Pancreas (tissue), 10 donors: Measurements from ENCODE around the gene PPFIA2. TPM values are rescaled to one million over a fixed set of nuclear protein-coding genes. Genes with fewer than 3 reads are reported as not detected.
A peak's percentile ranks its signal among the peaks of the same experiment; 100 is the strongest.

ENCODE experiments used
- ATAC-seq, 4 donors: fragments of 200-7000 bp; cut with Tn5 transposase; one replicate each; pipeline versions ENCODE4 v1.8.0 to v1.9.1; 2020; ENCODE audit warnings: mild to moderate bottlenecking in 4 of 4, moderate library complexity in 4 of 4
- DNase-seq, 6 donors: peaks; one replicate each; pipeline ENCODE4 v3.0.0-alpha.2; 2020
- FAIRE-seq: peaks from 2 replicates; lab custom pipeline; 2012; peaks lifted over from hg19 to GRCh38; lab: Jason Lieb, UNC
- H3K27ac ChIP-seq, 4 donors: fragments of 200-600 bp; sonication (generic); 1 replicate in 3 of 4; 2 replicates in 1 of 4; pipeline versions ENCODE4 v1.5.0 to v1.8.0; 2020
- H3K27me3 ChIP-seq, 4 donors: fragments of 200-600 bp; one replicate each; pipeline ENCODE4 v1.8.0; 2021
- H3K36me3 ChIP-seq, 3 donors: fragments of 200-600 bp; sonication (generic) in 1 of 3; one replicate each; pipeline versions ENCODE4 v1.5.0 to v1.8.0; 2020 to 2021
- H3K4me1 ChIP-seq, 3 donors: fragments of 200-600 bp; one replicate each; pipeline ENCODE4 v1.8.0; 2021
- H3K4me3 ChIP-seq, 4 donors: fragments of 200-600 bp; sonication (generic) in 2 of 4; one replicate each; pipeline versions ENCODE4 v1.5.0 to v1.8.0; 2020 to 2021
- H3K9me3 ChIP-seq, 4 donors: fragments of 200-600 bp; one replicate each; pipeline ENCODE4 v1.8.0; 2021
- WGBS, 2 donors: extraction: QIAGEN DNeasy Blood & Tissue Kit; methylation state at CpG; one replicate each; pipeline ENCODE4 v1.1.7; 2013; 5-methylcytosine and 5-hydroxymethylcytosine counted together
- intact Hi-C, 3 donors: fragments of 100-400 bp; cut with DNase I; formaldehyde crosslinking; loops; one replicate each; pipeline versions ENCODE4 v1.11.1 to v1.14.2; 2022
- polyA plus RNA-seq, 2 donors: library from polyadenylated mRNA; stranded (reverse); fragments of 200-250 nt; gene quantifications; one replicate each; pipeline ENCODE4 v1.2.3, GENCODE V29; 2013
- total RNA-seq, 6 donors: library from RNA; stranded (reverse); fragmentation: NEBNext Ultra II Directional in 4 of 6; extraction: Animal tissue kit (Norgen Biotek cat#: 25700) in 4 of 6; gene quantifications; one replicate each; pipeline versions ENCODE4 v1.2.1 to v1.2.4, GENCODE V29; 2021 to 2023
- TF ChIP-seq, protein P1 (sequence below), 4 donors: fragments of 200-600 bp; sonication (generic) in 3 of 4; IDR thresholded peaks; one replicate each; pipeline versions ENCODE4 v1.5.0 to v1.8.0; 2021; ENCODE audit warnings: antibody characterized with exemption in 4 of 4
- donor health status: healthy with polysubstance abuse.
- donor health status: DM: no; HTN: no; CAD: no; lungs with moderate emphysema.
- donor health status: DM: no; HTN: no; CAD: no.
- donor health status: control.
- donor health status: control.
- donor health status: Bipolar disorder and iron deficiency.
- donor health status: DM: yes; HTN: yes; CAD: no.
- donor health status: DM: no; HTN: no; CAD: no.
- donor health status: DM: no; HTN: no; CAD: no.
- donor health status: DM: yes; HTN: yes; CAD: no.

Gene PPFIA2
- total RNA-seq (1 to 10 TPM in 1 of 6 donors, under 1 TPM in 4, not detected in 1; 0.35 to 1.9 (median 0.70) TPM), polyA plus RNA-seq (under 1 TPM; 0.40 to 0.46 TPM)

GRCh38 chr12:81759190-81760051, at the start of gene PPFIA2:
Gene PPFIA2, minus strand, starts transcription at chr12:81759350.
- intact Hi-C loops = no loop called here
- ATAC-seq = peak in 3 of 4 donors; percentile 42 to 79 (median 69)
- no peaks in the 10 kb centered on the region for H3K36me3 ChIP-seq
- TF ChIP-seq, protein P1, sequence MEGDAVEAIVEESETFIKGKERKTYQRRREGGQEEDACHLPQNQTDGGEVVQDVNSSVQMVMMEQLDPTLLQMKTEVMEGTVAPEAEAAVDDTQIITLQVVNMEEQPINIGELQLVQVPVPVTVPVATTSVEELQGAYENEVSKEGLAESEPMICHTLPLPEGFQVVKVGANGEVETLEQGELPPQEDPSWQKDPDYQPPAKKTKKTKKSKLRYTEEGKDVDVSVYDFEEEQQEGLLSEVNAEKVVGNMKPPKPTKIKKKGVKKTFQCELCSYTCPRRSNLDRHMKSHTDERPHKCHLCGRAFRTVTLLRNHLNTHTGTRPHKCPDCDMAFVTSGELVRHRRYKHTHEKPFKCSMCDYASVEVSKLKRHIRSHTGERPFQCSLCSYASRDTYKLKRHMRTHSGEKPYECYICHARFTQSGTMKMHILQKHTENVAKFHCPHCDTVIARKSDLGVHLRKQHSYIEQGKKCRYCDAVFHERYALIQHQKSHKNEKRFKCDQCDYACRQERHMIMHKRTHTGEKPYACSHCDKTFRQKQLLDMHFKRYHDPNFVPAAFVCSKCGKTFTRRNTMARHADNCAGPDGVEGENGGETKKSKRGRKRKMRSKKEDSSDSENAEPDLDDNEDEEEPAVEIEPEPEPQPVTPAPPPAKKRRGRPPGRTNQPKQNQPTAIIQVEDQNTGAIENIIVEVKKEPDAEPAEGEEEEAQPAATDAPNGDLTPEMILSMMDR (IDR thresholded peaks at IDR 0.05) = no peak
- WGBS, 2 donors = 6% methylated on average over 34 of the region's 34 CpGs
- no peaks in the 10 kb centered on the region for H3K9me3 ChIP-seq
- no peak within 1 kb of the TSS for H3K27ac ChIP-seq
- peak within 1 kb of the TSS; percentile 5 to 53 (median 26) for H3K4me3 ChIP-seq
- no peak for FAIRE-seq
- DNase-seq = peak in 4 of 6 donors; percentile 11 to 65 (median 36)
- H3K27me3 ChIP-seq = peaks cover 0 to 27% (median 5%) of the 10 kb centered on the region in 4 donors
- H3K4me1 ChIP-seq = peaks cover 0 to 3% (median 0%) of the 10 kb centered on the region in 3 donors

- TF ChIP-seq, protein P1 (IDR thresholded peaks at IDR 0.05) = no peak
- peaks cover 0 to 7% (median 0%) of the 10 kb centered on the region in 4 donors for H3K27me3 ChIP-seq
- ATAC-seq = peak in 1 of 4 donors; percentile 33
- no peak for FAIRE-seq
- no peak overlapping the region for H3K27ac ChIP-seq
- 70 to 74% methylated on average over 8 of the region's 8 CpGs for WGBS, 2 donors
- no peaks in the 10 kb centered on the region for H3K9me3 ChIP-seq
- H3K36me3 ChIP-seq = no peaks in the 10 kb centered on the region
- intact Hi-C loops = no loop called here
- DNase-seq = no peak
- no peaks in the 10 kb centered on the region for H3K4me1 ChIP-seq
- H3K4me3 ChIP-seq = no peak overlapping the region
Observed at GRCh38 chr12:81800298-81801148, 41.4 kb upstream of the PPFIA2 start.

GRCh38 chr12:81798294-81798693, 39.1 kb upstream of the PPFIA2 start:
- TF ChIP-seq, protein P1 (IDR thresholded peaks at IDR 0.05) = no peak
- no peaks in the 10 kb centered on the region for H3K36me3 ChIP-seq
- H3K4me1 ChIP-seq = no peaks in the 10 kb centered on the region
- ATAC-seq = no peak
- no peaks in the 10 kb centered on the region for H3K9me3 ChIP-seq
- 62 to 76% methylated on average over 6 of the region's 6 CpGs for WGBS, 2 donors
- no peak for FAIRE-seq
- H3K4me3 ChIP-seq = no peak overlapping the region
- H3K27ac ChIP-seq = no peak overlapping the region
- intact Hi-C loops = no loop called here
- peaks cover 0 to 7% (median 0%) of the 10 kb centered on the region in 4 donors for H3K27me3 ChIP-seq
- no peak for DNase-seq

- no peak overlapping the region for H3K4me3 ChIP-seq
- ATAC-seq = no peak
- TF ChIP-seq, protein P1 (IDR thresholded peaks at IDR 0.05) = peak in 1 of 4 donors; percentile 17
- WGBS, 2 donors = 32 to 42% methylated on average over 3 of the region's 3 CpGs
- intact Hi-C loops = no loop called here
- no peaks in the 10 kb centered on the region for H3K9me3 ChIP-seq
- no peak for FAIRE-seq
- no peak overlapping the region for H3K27ac ChIP-seq
- H3K4me1 ChIP-seq = no peaks in the 10 kb centered on the region
- no peaks in the 10 kb centered on the region for H3K36me3 ChIP-seq
- DNase-seq = no peak
- peaks cover 0 to 7% (median 0%) of the 10 kb centered on the region in 4 donors for H3K27me3 ChIP-seq
Observed at GRCh38 chr12:81797100-81797499, 38.0 kb upstream of the PPFIA2 start.
